ENCODE data around the gene CAPZA1. TPM values are rescaled to one million over a fixed set of nuclear protein-coding genes. Genes with fewer than 3 reads are reported as not detected.

The CAPZA1 gene
- total and polyA plus RNA-seq, 10 of the 15 experiments (the other 5 are each of a cell fraction or from before 2014, with no cell fraction given), result 187 to 886 (median 278) TPM

DNA sequence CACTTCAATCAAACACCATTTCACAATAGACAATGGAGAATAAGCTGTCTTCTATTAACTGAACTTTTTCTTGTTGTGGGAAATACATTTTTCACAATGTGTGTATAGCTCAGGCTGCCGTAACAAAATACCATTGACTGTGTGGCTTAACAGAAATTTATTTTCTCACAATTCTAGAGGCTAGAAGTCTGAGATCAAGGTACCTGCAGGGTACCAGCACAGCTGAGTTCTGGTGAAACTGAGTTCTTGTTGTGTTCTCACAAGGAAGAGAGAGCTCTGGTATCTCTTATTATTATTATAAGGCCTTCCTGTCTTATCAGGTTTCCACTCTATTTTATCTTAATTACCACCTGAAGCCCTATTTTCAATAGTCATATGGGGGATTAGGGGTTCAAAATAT, 16.1 kb upstream of the CAPZA1 start (continued):
- TF ChIP-seq BHLHE40 (IDR thresholded peaks at IDR 0.05; ENCODE audit: borderline replicate concordance in 1 of 2, low read depth in 2 of 2, low read length in 1 of 2) (no peak), ZZZ3 (IDR thresholded peaks at IDR 0.05; ENCODE audit: control insufficient read depth, insufficient read length, low read depth) (no peak), TCF3 (IDR thresholded peaks at IDR 0.05; ENCODE audit: borderline replicate concordance, insufficient read depth, low read depth, low read length) (no peak)
- TF ChIP-seq, protein P1, sequence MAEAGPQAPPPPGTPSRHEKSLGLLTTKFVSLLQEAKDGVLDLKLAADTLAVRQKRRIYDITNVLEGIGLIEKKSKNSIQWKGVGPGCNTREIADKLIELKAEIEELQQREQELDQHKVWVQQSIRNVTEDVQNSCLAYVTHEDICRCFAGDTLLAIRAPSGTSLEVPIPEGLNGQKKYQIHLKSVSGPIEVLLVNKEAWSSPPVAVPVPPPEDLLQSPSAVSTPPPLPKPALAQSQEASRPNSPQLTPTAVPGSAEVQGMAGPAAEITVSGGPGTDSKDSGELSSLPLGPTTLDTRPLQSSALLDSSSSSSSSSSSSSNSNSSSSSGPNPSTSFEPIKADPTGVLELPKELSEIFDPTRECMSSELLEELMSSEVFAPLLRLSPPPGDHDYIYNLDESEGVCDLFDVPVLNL (IDR thresholded peaks at IDR 0.05; ENCODE audit: low read depth, low read length), result no peak

DNA sequence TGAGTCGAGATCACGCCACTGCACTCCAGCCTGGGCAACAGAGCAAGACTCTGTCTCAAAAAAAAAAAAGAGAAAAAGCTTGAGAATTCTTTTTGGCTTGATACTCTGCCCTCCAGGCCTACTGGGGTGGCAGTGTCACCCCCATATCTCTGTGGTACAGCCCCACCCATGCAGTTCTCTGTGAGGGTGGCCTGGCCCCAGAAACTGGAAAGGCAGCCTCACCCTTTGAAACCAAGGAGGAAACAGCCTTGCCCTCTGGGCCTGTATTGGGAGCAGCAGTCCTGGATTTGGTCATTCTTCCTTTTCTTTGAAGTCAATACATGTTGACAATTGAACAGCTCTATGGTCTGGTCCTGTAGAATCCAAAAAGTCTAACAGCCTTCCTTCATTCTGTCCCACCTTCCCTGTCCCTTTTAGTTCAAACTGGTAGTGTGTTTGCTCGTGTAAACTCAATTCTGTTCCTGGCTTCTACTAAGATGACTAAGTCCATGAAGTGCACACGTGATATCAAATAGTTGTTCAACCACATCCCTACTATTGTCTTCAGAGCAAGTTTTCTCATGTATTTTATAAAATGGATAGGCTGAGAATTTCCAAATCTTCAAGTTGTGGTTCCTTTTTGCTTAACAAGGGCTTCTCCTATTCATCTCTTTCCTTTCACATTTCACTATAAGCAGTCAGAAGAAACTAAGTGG, 13.9 kb upstream of the CAPZA1 start:
- 77% methylated on average over 4 of the region's 4 CpGs for WGBS (ENCODE audit: insufficient coverage, insufficient replicate concordance, low lambda C conversion rate, missing lambda C conversion rate)
- in situ Hi-C loops (cut with MboI) (no loop called here), intact Hi-C loops (cut with micrococcal nuclease; ENCODE audit: unreplicated experiment) (no loop called here)
- no peak overlapping the region for H3K4me2 ChIP-seq (ENCODE audit: control insufficient read depth, insufficient read depth)
- SMC1A ChIA-PET (ENCODE audit: uncharacterized antibody, unreplicated experiment), result interaction anchor here (1.1 to 1.6 kb wide), 2 partner anchors 47 to 214 kb away, joined by 3 to 5 read pairs; no protein-coding TSS in a partner anchor
- no peaks in the 10 kb centered on the region; the same call in 1 of the 2 replicates for H3K4me1 ChIP-seq (ENCODE audit: control insufficient read depth, insufficient read depth, low read length)
- ATAC-seq (no peak), FAIRE-seq (no peak), DNase-seq (ENCODE audit: low read depth, low spot score) (no peak)
- POLR2A ChIA-PET, result interaction anchor here (0.6 kb wide), 1 partner anchor 18 kb away, joined by 6 read pairs; no protein-coding TSS in a partner anchor
- no peaks in the 10 kb centered on the region for H4K20me1 ChIP-seq (ENCODE audit: control insufficient read depth, insufficient read depth)
- CTCF ChIA-PET, result interaction anchor here (0.9 to 1.0 kb wide), 2 partner anchors 104 to 215 kb away, joined by 3 read pairs; no protein-coding TSS in a partner anchor
- no peak overlapping the region for H2AFZ ChIP-seq (ENCODE audit: control insufficient read depth, low read depth, low read length)
- no peaks in the 10 kb centered on the region for H3K27me3 ChIP-seq (replicated peaks in 1 of 2; ENCODE audit: control insufficient read depth in 2 of 2, insufficient read depth in 2 of 2, low read length in 1 of 2)
- H3K9me3 ChIP-seq (replicated peaks; ENCODE audit: control insufficient read depth, insufficient read depth, low read length), result no peaks in the 10 kb centered on the region
- H3K27ac ChIP-seq (ENCODE audit: control insufficient read depth, insufficient read depth), result no peak overlapping the region
- H3K36me3 ChIP-seq (ENCODE audit: control insufficient read depth in 2 of 2, insufficient read depth in 2 of 2, low read length in 1 of 2), result peaks cover 0 to 5% of the 10 kb centered on the region in 2 experiments; a peak in 1 of 4 replicates
- no peaks in the 10 kb centered on the region for H3K79me2 ChIP-seq (ENCODE audit: control insufficient read depth, insufficient read depth, low read length)
- no TSS peak for BruUV-seq (replicated peaks)
- no peak overlapping the region for H3K9ac ChIP-seq (ENCODE audit: control insufficient read depth, insufficient read depth, low read length)
- H3K4me3 ChIP-seq, result no peak overlapping the region
- RAD21 ChIA-PET (ENCODE audit: unreplicated experiment), result interaction anchor here (1.2 kb wide), 1 partner anchor 104 kb away, joined by 3 read pairs; no protein-coding TSS in a partner anchor
- peak; percentile 52 for TF ChIP-seq RUNX3 (IDR thresholded peaks at IDR 0.05; ENCODE audit: low read length)
- TF ChIP-seq JUNB (IDR thresholded peaks at IDR 0.05), result no peak; the same call in 1 of the 2 replicates
- no peak for TF ChIP-seq CHD2 (IDR thresholded peaks at IDR 0.05; ENCODE audit: borderline replicate concordance, low read depth, low read length)
- TF ChIP-seq, protein P2, sequence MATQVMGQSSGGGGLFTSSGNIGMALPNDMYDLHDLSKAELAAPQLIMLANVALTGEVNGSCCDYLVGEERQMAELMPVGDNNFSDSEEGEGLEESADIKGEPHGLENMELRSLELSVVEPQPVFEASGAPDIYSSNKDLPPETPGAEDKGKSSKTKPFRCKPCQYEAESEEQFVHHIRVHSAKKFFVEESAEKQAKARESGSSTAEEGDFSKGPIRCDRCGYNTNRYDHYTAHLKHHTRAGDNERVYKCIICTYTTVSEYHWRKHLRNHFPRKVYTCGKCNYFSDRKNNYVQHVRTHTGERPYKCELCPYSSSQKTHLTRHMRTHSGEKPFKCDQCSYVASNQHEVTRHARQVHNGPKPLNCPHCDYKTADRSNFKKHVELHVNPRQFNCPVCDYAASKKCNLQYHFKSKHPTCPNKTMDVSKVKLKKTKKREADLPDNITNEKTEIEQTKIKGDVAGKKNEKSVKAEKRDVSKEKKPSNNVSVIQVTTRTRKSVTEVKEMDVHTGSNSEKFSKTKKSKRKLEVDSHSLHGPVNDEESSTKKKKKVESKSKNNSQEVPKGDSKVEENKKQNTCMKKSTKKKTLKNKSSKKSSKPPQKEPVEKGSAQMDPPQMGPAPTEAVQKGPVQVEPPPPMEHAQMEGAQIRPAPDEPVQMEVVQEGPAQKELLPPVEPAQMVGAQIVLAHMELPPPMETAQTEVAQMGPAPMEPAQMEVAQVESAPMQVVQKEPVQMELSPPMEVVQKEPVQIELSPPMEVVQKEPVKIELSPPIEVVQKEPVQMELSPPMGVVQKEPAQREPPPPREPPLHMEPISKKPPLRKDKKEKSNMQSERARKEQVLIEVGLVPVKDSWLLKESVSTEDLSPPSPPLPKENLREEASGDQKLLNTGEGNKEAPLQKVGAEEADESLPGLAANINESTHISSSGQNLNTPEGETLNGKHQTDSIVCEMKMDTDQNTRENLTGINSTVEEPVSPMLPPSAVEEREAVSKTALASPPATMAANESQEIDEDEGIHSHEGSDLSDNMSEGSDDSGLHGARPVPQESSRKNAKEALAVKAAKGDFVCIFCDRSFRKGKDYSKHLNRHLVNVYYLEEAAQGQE (IDR thresholded peaks at IDR 0.05; ENCODE audit: low read depth, low read length), result no peak
